CD4-positive, alpha-beta T cell treated with Interleukin-15 for 4 hours (primary cell): ENCODE data around the gene APBA2.
"Not testable (repeated sequence)": the region's sequence is repeated elsewhere in the genome, so short reads cannot be mapped to it uniquely, and the experiment has no call there.

Experiments
- DNase-seq: peaks from one replicate; pipeline ENCODE4 v3.0.0-alpha.2; 2020; ENCODE audit warnings: low spot score

Gene APBA2

DNA sequence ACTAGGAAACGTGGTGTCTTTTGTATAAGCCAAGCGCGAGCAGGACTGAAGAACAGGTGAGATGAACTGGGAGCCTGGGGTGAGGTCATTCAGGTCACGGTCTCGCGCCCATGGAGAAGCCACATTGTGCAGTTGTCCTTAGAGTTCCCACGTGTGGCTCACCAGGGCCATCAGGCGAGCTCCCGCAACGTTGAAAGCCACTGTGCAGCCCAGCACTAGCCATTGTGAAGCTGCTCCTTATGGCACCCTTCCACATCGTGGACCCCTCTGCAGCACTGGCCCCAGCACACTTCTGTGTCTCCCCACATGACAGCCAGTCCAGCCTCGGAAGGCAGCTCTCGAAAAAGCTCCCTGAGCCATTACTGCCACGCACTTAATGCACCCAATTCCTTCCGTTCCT lies 7.6 kb upstream of the APBA2 start:
- no peak for DNase-seq

DNA sequence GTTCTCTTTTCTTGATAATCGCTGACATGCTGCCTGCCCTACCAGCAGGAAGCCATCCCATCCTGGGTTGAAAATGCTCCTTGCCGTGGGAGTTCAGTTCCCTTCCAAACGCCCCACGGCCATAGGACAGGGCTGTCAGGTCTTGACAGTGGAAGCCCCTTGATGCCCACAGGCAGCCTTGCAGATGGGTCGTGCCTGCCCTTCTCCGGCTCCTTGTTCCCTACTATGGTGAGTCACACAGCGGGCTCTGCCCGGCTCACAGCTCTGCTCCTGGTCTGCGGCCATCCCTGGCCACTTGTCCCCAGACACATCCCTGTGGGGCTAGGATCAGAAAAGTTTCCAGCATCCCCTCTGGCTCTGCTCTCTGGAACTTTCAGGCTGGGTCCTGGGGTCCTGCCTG lies 6.2 kb upstream of the APBA2 start:
- DNase-seq: no peak

DNA sequence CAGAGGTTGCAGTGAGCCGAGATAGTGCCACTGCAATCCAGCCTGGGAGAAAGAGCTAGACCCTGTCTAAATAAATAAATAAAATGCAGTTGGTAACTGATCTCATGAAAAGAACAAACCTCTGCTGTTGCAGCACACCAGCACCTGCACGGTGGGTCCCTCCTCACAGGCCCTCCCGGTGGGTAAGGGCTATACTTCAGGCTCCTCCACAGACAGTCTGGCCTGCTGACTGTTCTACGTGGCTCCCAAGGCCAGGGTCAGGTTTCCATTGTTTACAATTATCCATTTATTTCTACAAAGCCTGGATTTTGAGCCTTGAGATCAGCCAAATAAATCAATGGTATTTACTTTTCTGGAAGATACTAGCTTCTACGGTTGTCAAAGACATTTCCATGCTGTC lies 5.1 kb upstream of the APBA2 start:
- no peak for DNase-seq

- no peak for DNase-seq
Observed at GRCh38 chr15:28881170-28881569, 4.6 kb upstream of the APBA2 start.

DNA sequence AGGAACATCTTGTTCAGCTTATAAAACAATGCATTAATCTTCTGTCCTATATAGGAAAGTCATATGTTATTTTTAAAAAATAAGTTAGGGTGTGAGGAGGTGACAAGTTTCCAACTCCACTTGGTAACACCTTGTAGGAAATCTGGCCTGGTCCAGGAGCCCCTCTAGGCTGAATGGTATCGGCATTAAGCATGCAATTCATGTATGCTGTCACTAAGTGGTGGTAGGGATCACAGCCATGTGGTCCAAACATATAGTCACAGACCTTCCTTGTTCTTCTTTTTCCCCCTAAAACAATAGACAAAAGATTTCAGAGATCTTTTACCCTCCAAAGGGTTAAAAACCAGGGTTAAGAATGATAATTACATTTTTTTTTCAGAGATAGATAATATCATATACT lies 4.2 kb upstream of the APBA2 start:
- no peak for DNase-seq

DNA sequence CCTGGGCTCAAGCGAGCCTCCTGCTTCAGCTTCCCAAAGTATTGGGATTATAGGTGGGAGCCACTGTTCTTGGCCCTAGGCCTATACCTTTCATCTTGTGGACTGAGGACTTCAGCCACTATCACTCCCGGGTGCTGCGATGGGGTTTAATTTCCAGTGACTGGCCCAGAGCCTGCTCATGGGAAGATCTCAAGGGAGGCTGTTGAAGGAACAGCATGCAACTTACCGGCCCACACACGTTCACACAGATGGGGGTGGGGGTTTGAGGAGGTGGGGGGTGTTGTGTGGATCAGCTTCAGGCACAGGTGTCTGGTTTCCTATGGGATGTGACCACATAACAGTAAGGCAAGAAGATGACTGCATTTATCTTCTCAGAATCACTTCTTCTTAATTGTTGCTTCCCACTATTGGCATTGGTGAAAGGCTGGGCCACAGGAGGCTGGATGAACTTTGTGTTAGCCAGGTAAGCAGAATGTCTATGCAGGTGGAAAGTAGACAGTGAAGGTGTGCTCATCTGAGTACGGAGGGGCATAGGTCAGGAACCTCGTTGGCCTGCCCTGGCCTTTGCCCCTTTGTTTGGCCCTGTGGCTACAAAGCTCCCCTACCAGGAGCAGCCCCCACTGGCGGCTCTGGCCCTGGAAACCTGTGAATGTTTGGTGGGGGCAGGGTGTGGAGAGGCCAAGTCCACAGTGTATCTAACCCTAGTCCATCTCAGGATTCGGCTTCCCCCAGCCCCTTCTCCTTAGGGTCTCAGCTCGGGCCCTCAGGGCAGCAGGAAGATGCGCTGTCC lies 1.4 kb upstream of the APBA2 start:
- DNase-seq: no peak

DNA sequence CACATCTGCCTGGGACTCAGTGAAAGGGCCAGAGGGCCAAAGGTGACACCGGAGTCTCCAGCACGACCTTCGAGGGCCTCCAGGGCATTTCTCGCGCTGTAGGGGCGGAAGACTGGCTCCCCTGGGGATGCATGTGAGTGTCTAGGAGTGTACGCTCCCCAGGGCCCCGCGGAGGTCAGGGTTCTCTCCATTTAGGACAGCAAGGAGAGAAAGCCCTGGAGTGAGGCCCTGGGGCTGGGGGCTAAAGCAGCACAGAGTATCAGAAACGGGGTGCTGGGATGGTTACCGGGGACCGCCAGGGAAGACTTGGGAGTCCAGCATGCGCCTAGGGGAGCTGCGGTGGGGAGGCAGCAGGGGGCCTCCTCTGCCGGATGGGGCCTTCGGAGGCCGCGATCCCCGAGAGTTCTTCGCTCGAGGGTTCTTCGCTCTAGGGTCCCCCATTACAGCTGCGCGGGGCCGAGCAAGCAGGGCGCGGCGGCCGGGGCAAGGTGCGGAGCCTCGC lies 595 bp upstream of the APBA2 start:
- no peak for DNase-seq

DNA sequence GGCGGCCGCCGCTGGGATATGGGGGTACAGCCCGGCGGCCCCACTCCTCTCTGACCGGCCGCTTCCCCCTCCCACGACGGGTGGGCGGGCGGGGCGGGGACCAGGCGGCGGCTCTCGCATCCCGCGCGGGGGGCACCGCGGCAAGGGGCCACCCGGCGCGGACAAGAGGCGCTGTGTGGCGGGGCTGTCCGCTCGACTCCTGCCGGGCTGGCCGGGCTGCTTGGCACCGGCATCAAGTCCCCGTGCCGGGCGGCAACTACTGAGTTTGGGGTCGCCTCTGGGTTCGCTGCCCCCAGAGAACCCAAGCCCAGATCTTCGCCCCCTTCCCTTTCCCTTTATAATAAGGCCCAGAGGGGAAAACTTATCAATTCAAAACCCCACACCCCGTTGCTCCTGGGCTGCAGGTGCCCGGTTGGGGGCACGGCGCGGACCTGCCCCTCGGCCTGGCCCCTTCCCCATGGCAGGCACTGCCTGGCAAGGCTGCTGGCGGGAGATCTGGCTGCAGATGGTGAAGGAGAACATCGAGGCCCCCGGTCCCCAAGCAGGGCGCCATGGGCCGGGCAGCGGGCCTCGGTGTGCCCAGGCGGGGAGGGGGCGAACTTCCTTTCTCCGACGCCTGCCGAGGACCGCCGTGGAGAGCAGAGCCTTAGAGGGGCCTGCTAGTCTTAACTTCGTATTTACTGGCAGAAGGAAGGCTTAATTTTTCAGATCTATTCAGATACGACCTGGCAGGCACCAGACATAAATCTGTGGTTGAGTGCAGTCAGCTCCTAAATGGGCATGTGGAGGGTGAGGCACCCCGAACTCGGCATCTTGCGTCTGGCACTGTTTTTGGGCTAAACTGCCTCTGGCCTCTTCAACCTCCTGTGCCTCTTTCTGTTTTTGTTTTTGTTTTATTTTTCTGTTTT lies 911 bp downstream of the APBA2 start:
- no peak for DNase-seq

DNA sequence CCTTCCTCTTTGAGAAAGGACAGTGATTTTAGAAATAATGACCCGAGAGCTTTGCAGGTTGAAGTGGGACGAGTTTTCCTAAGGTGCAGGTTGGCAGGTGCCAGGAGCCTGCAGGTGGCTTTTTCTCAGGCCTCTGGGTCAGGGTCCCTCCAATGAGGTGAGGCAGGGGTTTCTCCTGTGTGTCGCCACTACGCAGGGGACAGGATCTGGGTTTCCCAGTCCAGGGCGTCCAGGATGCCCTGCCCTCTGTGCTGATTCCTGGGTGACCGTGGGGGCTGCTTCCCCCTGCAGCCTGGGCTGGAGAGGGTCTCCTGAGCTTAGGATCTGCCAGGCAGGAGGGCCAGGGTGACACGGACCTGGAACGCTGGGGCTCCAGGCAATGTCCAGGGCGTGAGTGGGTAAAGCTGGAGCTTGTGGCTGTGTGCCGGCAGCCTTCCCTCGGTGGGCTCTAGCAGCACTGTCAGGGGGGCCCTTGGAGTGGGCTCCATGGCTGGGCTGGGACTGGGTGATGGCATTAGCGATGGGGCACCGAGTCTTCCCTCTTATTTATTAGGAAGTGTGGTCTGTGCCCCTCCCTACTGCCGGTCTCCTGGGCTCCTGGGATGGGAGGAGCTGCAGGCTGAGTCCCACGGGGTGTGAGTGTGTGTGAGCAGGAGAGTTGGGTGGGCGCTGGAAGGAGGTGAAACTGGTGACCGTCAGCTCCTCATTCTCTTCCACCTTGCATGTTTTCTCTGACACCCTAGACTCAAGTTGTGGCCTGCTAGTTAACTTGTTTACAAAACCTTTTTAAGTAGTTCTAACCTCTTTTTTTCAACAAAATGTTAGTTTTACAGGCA lies 1.8 kb downstream of the APBA2 start:
- DNase-seq: no peak

DNA sequence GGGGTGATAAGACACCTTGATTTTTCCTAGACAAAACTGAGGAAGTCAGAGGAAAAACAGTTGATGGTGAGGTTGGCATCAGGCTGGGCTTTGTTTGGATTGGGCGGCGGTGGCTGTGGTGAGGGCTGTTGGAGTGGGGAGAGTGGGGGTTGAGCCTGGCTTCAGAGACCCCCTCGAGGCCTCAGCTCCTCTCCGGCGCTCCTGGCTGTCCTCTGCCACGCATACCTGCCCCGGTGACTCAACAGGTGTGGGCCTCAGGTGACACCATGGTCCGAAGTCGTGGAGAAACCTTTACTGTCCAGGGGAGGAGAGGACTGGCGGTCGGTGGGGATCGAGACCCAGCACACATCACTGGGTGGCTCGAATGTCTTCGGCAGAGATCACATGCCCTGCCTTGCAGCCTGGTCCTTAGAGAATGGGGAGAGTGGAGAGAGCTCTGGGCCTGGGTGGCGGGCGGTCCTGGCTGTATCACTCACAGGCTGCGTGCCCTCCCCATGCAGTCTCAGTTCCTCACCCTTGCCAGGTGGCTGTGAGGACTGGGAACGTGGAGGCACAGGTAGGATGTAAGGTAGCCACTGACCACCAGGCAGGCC lies 2.6 kb downstream of the APBA2 start:
- no peak for DNase-seq

- DNase-seq: no peak
Observed at GRCh38 chr15:28888900-28889299, 3.1 kb downstream of the APBA2 start.

- no peak for DNase-seq
Observed at GRCh38 chr15:28889346-28889745, 3.6 kb downstream of the APBA2 start.

DNA sequence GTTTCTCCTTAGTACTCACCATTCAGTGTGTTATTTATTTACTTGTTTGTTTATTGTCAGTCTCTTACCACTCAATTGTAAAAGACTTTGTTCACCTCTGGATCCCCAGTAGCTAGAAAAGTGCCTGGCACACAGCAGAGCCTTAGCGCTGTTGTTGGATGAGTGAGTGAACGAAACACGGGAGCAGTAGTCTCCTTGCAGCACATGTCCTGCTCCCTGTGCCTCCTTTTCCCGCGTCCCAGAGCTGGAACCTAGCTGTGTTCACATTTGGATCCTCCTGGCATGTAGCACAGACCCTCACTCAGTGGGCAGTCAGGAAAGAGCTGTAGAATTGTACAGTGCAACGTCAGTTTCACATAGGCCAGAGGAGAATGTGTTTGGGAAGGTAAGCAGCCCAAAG lies 4.1 kb downstream of the APBA2 start:
- not testable (repeated sequence) for DNase-seq

DNA sequence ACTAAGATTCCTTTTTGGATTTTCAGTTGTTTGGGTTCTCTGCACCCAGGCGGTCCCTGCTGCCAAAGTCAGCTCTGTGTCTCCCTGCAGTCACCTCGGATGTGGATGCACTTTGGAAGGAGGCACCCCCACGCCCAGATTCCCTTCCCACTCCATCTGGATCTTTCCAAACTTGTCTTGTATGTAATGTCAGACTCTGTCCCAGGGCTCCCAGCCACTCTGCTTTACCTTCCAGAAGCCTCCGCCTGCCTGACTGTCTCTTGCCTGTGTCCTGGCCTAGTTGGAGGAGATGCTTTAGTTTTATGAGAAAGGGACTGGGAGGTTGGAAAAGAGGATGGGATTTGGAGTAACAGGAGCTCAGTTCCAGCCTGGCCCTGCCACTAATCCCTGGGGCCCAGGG lies 4.5 kb downstream of the APBA2 start:
- DNase-seq: not testable (repeated sequence)

- peak; percentile 2 for DNase-seq
Observed at GRCh38 chr15:28890711-28891495, 5.1 kb downstream of the APBA2 start.

DNA sequence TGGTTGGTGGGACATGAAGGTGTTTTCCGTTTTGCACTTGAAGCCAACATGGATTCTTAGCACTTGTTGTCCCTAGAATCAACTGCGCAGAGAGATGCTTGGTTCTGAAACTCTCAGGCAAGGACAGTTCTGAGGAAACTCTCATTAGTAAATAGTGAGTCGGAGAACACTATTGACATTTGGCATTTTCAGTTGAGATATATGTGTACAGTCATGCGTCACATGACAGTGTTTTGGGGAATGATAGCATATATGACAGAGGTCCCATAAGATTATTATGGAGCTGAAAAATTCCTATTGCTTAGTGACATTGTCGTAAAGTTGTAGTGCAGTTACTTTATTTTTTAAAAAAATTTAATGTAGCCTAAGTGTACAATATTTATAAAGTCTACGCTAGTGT lies 5.8 kb downstream of the APBA2 start:
- DNase-seq: no peak

DNA sequence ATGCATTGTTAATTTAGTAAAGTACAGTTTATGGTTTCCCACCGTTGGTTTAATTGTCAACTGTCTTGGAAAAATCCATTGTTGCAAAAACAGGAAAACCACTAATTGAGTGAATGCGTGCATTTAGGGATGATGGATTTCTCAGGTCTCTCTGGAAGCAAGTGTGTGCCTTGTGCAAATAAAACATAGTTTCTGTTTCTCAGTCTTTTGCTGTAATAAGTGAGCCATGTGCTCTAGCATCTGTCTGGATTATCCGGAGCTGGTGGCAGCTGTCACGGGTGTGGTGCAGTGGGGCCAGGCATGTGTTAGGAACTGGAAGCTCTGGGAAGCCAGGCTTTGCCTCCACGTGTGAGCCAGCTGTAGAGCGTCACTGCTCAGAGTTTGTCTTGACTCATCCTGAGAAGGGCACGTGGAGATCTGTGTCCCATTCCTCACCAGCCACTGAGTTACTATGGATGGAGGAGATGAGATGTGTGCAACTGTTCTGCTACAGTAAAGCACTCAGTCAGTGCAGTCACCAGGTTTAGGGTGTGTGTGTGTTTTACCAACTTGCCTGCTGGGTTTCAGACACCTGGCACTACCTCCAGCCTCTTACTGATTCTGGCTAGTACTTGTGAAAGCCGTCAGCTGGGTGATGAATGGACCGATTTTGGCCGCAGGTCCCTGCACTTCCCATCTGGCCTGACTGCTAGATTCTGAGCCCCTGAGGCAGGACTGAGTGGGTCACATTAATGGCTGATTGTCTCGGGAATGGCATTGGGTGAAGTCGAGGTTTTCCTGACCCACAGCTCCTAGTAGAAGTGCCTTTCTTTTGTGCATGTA lies 7.2 kb downstream of the APBA2 start:
- no peak for DNase-seq

DNA sequence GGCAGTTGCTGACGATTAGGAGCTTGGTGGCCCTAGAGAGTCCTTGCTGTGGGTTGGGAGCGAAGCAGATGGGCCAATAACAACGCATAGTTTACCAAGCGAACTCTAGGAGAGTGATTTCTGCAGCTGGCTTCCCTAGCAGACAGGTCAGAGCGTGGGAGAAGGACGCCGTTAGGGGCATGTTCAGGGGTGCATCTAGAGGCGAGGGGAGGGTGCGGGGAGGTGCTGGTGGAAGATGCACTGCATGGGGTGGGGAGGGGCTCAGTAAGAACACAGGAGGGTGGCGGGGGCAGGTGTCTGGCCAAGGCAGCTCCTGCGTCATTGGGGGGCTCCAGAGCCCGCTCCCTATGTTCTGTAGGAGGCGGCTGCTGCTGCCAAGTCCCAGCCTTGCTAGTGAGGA lies 8.9 kb downstream of the APBA2 start:
- no peak for DNase-seq

GRCh38 chr15:28895146-28895545 lies 9.4 kb downstream of the APBA2 start:
- DNase-seq: no peak

GRCh38 chr15:28895566-28895965 lies 9.8 kb downstream of the APBA2 start:
- no peak for DNase-seq
